Measurements from ENCODE around the gene KIAA1217.

GRCh38 chr10:24449321-24449740 is 240.4 kb downstream of the KIAA1217 start:
- TF ChIP-seq EZH2phosphoT487 (IDR thresholded peaks at IDR 0.05; ENCODE audit: insufficient read depth, low read depth) (no peak), EZH2 (IDR thresholded peaks at IDR 0.05; ENCODE audit: insufficient read depth, poor library complexity, severe bottlenecking) (no peak)

Measured in GM23248 (cell line).